ENCODE data around the gene MNX1.

DNA sequence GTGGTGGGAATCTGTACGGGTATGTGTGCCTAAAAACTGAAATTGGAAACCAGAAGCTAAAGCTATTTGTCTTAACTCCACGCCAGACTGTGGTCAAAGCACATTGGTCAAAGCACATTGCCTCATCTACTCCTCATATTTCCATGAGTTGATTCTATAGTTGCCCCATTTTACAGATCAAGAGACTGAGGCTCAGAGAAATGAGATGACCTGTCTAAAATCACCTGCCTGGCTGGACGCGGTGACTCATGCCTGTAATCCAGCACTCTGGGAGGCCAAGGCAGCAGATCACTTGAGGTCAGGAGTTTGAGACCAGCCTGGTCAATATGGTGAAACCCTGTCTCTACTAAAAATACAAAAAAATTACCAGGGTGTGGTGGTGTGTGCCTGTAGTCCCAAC is 21.7 kb upstream of the MNX1 start:
- TF ChIP-seq, protein P1, sequence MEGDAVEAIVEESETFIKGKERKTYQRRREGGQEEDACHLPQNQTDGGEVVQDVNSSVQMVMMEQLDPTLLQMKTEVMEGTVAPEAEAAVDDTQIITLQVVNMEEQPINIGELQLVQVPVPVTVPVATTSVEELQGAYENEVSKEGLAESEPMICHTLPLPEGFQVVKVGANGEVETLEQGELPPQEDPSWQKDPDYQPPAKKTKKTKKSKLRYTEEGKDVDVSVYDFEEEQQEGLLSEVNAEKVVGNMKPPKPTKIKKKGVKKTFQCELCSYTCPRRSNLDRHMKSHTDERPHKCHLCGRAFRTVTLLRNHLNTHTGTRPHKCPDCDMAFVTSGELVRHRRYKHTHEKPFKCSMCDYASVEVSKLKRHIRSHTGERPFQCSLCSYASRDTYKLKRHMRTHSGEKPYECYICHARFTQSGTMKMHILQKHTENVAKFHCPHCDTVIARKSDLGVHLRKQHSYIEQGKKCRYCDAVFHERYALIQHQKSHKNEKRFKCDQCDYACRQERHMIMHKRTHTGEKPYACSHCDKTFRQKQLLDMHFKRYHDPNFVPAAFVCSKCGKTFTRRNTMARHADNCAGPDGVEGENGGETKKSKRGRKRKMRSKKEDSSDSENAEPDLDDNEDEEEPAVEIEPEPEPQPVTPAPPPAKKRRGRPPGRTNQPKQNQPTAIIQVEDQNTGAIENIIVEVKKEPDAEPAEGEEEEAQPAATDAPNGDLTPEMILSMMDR (conservative IDR thresholded peaks at IDR 0.05; ENCODE audit: low read length): no peak
- TF ChIP-seq EZH2phosphoT487 (IDR thresholded peaks at IDR 0.05; ENCODE audit: borderline replicate concordance, low read depth, low read length): no peak

Measured in OCI-LY7 (cell line).